AG10803 (cell line): ENCODE measurements around the gene ARSK.

ENCODE experiments used
- DNase-seq: peaks from one replicate; pipeline ENCODE4 v3.0.0; 2010; ENCODE audit warnings: low read depth
- H3K4me3 ChIP-seq: 2 replicates; pipeline ENCODE4 v1.5.1; 2011; ENCODE audit warnings: mild to moderate bottlenecking, low read length, control low read depth
- CTCF ChIP-seq: conservative IDR thresholded peaks from 2 replicates; pipeline ENCODE4 v1.5.1; 2011; ENCODE audit warnings: mild to moderate bottlenecking, low read length, control low read depth, inconsistent platforms

Gene ARSK

GRCh38 chr5:95562282-95562681 is 7.4 kb downstream of the ARSK start:
- TF ChIP-seq CTCF, result no peak
- H3K4me3 ChIP-seq, result no peak overlapping the region
- DNase-seq, result no peak

GRCh38 chr5:95563367-95563766 is 8.5 kb downstream of the ARSK start:
- TF ChIP-seq CTCF, result no peak
- DNase-seq, result no peak
- H3K4me3 ChIP-seq, result no peak overlapping the region

GRCh38 chr5:95564450-95564849 is 9.5 kb downstream of the ARSK start:
- DNase-seq, result no peak
- no peak overlapping the region for H3K4me3 ChIP-seq
- no peak for TF ChIP-seq CTCF

- no peak overlapping the region for H3K4me3 ChIP-seq
- peak; percentile 54 for DNase-seq
- no peak for TF ChIP-seq CTCF
Observed at GRCh38 chr5:95565280-95565920, 10.5 kb downstream of the ARSK start.

GRCh38 chr5:95572016-95572415 is 17.1 kb downstream of the ARSK start:
- H3K4me3 ChIP-seq, result no peak overlapping the region
- TF ChIP-seq CTCF, result no peak
- DNase-seq, result no peak

- no peak overlapping the region for H3K4me3 ChIP-seq
- TF ChIP-seq CTCF, result no peak
- DNase-seq, result no peak
Observed at GRCh38 chr5:95581576-95581975, 26.7 kb downstream of the ARSK start.

GRCh38 chr5:95583992-95584391 is 29.1 kb downstream of the ARSK start:
- TF ChIP-seq CTCF, result no peak
- no peak for DNase-seq
- H3K4me3 ChIP-seq, result no peak overlapping the region
